D341Med (cell line): ENCODE measurements around the gene LIN37.
"Not testable (repeated sequence)": the region's sequence is repeated elsewhere in the genome, so short reads cannot be mapped to it uniquely, and the experiment has no call there.

ENCODE experiments used
- DNase-seq: peaks from one replicate; pipeline ENCODE4 v3.0.0; 2012; ENCODE audit warnings: low spot score

Gene LIN37

DNA sequence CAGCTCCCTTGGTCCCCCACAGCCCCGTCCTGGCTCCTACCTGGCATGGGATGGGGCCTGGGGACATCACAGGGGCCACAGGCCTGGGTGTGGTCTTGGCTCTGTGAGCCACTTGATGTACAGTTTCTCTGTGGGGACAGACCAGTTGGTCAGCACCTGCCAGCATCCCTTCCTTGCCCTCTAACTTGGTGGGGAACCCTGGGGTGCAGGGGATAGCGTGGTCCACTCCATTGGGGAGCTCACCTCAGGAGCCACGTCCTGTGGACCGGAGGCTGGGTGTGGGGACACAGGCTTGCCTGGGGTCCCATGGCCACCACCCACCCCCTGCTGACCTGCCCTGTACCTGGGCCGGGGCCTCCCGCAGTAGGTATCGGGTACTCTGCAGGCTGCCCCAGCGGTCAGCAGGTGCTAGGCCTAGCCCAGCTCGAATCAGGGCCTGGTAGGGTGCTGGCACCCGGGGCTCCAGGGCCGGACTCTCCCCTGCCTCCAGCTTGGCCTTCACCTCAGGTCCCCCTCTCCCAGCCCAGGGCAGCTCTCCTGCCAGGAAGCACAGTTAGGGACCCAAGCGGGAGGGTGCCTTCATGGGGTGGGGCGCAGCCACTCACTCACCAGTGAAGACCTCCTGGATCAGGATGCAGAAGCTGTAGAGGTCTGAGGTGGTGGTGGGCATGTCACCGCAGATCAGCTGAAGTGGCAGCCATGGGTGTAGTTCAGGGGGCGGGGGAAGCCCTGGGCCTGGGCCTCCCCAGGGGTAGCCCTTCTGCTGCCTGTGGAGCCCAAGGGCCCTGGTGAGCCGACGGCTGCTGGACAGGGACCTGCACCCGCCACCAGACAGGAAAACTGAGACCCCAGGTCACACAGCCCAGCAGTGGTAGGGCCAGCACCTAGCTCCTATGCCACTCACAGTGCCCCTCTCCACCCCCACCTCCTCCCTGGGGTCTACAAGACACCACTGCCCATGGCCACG is 41.9 kb downstream of the LIN37 start:
- no peak for DNase-seq

DNA sequence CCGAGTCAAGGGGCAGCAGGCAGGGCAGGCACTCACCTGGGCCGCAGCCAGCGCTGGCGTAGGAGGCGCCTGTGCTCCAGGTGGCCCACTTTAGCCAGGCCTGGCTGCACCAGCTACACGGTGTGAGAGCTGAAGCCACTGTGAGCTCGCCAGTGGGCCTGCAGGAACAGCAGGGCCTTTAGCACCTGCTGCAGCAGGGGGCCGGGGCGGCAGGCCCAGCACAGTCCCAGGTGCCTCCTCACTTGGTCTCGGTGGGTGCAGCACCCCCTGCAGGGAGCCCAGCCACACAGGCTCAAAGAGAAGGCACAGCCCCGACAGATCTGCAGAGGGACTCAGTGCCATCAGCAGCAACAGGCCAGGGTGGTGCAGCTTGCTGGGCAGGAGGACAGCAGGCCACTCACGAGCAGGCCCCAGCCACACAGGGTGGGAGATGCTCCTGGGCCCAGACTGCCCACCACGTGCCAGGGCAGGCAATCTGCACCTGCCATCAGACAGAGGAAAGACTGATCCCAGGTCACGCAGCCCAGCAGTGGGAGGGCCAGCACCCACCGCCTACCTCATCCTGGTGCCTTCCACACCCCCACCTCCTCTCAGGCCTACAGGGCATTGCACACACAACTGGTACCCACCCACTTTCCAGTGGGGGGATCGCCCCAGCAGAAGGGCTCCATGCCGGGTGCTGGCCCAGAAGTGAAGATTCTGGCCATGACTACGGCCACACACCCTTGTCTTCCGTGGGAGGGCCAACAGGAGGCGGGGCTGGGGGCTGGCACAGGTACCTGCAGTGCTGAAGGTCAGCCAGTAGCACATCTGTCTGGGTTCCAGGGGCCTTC is 42.8 kb downstream of the LIN37 start:
- peak; percentile 73 for DNase-seq

DNA sequence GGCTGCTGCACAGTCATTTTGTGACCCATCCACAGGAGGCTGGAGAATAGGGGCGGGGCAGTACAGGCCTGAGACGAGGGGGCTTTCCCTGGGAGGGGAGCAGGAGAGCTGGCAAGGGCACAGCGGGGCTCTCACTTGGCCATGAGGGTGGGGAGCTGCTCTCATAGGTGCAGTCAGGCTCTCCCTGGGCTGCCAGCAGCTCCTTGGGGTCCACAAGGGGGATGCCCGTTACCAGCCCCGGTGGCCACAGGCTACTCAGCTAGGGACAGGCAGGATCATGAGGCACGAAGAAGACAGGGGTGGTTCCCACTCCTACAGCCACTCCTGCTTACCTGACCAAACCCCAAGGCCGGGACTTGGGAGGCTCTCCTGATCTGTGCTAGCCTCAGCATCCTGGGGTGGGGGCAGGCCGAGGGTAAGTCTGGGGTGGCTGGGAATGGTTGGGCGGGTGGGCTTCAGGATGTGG is 43.5 kb downstream of the LIN37 start:
- DNase-seq = no peak

DNA sequence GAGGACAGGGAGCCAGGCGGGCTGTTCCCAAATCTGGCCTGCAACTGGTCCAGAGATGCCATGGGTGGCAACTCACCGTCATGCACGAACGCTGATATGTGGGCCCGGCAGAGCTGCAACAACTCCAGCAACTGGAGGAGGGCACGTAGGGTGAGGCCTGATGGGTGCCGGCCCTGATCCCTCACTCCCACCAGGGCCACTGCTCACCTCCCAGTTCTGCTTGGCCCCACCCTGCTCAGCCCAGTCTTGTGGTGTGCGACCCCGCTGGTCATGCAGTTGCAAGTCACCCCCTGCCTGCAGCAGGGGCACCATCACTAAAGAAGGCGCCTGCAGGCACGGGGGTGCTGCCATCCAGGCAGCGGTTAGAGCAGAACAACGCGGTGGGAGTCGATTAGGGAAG is 43.9 kb downstream of the LIN37 start:
- DNase-seq = no peak

DNA sequence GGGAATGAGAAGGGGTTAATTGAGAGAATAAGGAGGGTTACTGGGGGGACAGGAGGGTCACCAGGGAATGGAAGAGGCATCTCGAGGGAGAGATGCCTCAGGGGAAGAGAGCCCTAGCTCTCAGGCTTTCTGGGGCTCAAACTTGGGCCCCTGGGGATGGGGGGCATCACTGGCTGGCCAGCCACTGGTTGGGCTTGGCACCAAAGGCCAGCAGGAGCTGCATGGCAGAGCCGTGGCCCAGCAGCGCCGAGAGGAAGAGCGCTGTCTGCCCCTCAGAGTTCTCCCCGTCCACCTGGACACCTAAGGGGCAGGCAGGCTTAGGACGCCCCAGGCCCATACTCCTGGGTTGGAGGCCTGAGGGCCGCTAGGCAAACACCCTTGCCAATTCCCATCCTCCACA is 44.5 kb downstream of the LIN37 start:
- DNase-seq = no peak

DNA sequence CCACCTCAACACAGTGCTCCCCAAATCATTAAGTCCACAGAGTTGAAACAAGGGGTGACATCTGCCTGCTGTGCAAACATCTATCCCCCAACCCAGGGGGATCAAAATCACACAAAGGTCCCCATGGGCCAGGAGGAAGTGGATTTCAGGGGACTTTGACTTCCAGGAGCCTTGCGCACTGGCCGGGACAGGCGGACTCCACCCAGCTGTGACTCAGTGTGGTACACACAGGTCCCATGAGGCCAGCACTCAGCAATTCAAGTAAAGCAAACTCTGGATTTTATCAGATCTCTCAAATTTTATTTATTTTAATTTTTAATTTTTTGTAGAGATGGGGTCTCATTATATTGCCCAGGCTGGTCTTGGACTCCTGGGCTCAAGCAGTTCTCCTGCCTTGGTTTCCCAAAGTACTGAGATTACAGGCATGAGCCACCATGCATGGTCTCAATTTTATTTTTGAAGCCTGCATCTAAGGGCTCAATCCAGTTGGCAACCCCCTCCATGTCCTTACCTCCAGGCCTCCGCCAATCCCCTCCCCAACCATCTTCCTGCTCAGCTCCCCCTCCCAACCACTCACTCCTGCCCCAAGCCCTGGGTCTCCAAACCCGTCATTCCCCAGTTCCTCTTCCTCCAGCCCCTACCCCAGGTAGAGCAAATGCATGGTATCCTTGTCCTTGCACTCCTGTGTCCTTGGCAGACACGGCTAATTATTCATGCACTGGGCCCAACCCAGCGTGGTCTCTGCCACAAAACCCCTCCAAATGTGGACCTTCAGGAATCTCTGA is 45.2 kb downstream of the LIN37 start:
- DNase-seq = no peak

DNA sequence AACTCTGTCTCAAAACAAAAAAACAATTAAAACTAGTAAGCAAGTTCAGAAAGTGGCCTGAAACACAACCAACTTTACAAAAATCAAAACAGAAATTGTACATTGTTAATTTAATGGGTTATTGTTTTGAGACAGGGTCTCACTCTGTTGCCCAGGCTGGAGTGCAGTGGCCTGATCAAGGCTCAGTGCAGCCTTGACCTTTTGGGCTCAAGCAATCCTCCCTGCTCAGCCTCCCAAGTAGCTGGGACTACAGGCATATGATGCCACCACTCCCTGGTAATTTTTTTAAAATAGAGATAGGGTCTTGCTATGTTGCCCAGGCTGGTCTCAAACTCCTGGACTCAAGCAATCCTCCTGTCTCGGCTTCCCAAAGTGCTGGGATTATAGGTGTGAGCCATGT is 47.2 kb downstream of the LIN37 start:
- DNase-seq = not testable (repeated sequence)

DNA sequence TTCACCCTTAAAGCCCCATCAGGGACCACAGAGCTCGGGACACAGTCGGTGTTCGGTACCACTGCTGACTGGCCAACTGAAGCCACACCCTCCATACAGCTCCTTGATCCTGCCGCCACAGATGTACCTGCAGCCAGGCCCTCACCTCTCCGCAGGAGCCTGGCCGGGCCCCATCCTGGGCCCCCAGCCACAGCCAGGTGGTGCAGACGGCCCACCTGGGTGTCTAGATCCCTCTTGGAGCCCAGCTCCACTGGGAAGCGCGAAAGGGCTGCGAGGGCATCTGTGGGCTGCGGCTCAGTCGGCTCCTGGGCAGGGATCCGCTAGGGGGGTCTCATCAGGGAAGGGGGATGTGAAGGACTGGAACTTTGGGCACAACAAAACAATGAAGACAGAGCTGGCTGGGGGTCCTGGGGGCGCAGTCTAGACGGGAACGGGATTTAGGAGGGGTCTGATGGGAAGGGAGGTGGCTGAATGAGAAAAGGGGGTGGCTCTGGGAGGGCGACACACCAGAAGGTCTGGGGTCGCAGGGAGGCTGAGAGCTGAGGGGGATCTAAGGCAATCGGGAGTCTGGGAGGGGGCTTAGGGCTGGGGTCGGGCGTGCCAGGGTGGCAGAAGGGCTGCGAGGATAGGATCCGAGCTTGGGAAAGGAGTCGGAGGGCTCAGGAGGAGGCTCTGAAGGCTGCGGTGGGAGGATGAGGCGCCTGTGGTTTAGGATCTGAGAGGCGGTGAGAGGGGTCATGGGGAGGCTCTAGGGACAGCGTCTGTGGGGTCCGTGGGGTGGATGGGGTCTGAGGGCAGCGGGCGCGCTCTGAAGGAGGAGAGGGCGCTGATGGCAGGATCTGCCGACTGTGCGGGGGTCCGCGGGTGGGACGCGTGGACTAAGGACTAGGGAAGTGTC is 48.5 kb downstream of the LIN37 start:
- no peak for DNase-seq

DNA sequence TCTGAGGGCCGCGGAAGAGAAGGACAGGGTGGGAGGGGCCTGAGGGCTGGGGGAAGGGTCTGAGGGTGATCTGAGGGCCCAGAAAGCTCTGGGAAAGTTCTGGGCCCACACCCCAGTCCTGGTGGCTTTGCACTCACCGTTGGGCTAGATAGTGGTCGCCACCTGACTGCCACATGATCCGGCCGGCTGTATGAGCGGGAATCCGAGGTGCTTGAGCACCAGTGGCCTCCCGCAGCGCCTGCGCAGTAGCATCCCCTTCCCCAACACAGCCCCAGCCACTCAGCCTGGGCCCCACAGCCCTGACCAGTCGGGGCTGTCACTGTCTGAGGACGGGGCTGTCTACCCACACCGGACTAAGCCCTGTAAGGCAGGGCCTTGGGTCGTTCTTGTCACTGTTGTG is 49.3 kb downstream of the LIN37 start:
- DNase-seq = no peak

DNA sequence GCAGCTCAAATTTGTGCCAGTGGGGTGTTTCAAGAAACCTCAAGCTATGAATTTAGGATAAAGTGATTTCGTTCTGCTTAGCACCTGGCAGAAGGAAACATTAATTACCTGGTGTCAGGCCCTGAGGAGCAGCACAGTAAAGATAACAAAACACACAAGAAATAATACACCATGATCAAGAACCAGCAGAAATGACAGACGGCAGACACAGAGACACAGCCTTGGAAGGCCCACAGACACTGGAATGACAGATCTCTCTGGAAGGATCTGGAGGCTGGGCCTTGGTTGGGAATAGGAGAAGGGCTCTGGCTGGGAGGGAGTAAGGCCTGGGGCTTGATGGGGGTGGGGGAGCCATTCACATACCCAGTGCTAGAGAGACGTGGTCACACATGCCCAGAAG is 53.5 kb downstream of the LIN37 start:
- DNase-seq = no peak
